ENCODE data around the gene PCED1B. TPM values are rescaled to one million over a fixed set of nuclear protein-coding genes. Genes with fewer than 3 reads are reported as not detected.

PCED1B gene
- total RNA-seq, 1 donor from 2014 or later: 0.41 TPM

DNA sequence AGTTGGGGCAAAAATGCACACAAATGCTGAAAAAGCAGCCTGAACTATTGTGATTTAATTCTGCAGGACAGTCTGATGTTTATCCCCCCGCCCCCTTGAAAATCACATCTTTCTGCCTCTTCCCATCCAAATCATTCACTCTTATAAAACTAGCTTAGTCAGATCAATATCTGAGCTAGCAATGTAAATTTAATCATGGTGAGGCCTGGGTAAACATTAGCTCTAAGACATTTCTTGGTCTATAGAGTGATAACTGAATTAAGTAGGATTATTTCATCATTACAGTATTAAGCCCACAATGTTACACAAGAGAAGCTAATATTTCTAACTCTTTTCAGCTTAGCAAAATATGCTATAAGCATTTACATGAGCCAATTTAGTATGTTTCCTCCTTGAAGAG is 9.1 kb upstream of the PCED1B start:
- no peaks in the 10 kb centered on the region for H3K36me3 Mint-ChIP-seq
- no peak overlapping the region for H3K27ac Mint-ChIP-seq
- H3K9me3 Mint-ChIP-seq: no peaks in the 10 kb centered on the region
- DNase-seq (ENCODE audit: extremely low spot score, unreplicated experiment): no peak
- no peak for TF ChIP-seq CTCF (conservative IDR thresholded peaks at IDR 0.05)
- H3K4me1 Mint-ChIP-seq (ENCODE audit: unreplicated experiment): peaks cover 31% of the 10 kb centered on the region
- no peak overlapping the region for H3K4me3 Mint-ChIP-seq
- H3K27me3 Mint-ChIP-seq: peaks cover under 1% of the 10 kb centered on the region

DNA sequence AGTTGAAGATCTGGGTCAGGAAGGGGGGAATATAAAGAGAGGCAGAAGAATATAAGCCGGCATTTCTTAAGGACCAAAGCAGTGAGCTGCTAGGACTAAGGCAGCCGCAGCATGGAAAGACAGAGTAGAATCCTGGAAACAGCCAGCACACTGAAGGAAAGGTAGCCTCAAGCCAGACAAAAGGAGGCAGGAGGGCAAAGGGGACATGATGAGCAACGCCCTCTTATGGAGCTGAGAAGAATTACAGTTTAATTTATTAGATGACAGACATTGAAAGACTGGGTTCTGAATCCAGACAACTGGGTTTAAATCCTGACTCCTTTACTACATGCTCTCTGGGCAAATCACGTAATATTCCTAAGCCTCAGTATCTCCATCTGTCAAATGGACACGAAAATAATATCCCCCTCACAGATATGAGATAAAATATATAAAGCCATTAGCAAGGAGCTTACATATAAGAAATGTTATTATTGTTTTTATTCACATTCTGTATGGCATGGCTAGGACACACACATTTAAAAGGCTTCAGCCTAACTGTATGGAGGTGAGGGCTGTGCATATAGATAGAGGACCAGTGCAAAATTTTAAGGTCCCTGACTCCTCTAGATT is 8.1 kb upstream of the PCED1B start:
- Mint-ChIP-seq H3K36me3 (peaks cover under 1% of the 10 kb centered on the region), H3K9me3 (no peaks in the 10 kb centered on the region), H3K27me3 (peaks cover 11% of the 10 kb centered on the region), H3K4me1 (ENCODE audit: unreplicated experiment) (peaks cover 31% of the 10 kb centered on the region), H3K4me3 (no peak overlapping the region), H3K27ac (no peak overlapping the region)
- no peak for DNase-seq (ENCODE audit: extremely low spot score, unreplicated experiment)
- peak; percentile 66 for TF ChIP-seq CTCF (conservative IDR thresholded peaks at IDR 0.05)

GRCh38 chr12:47073951-47074350 is 5.5 kb upstream of the PCED1B start:
- peaks cover 3% of the 10 kb centered on the region for H3K36me3 Mint-ChIP-seq
- H3K27ac Mint-ChIP-seq: no peak overlapping the region

DNA sequence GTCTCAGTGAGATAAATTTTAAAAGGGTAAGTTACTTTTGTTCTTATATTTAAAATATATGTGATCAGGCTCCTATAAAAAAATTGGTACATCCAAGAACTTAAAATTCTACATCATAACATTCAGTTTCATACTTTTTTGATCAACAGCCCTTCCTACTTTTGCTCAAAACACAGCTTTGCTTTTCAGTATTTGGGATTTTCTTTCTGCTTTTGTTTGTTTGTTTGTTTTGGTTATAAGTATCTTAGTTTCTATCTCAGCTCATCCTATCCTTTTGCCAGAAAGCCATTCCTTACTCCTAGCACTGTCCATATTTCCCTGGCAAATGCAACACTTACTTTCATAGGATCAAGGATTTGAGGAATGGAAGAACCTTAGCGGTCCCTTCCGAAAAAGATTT is 4.7 kb upstream of the PCED1B start:
- no peak for TF ChIP-seq CTCF (conservative IDR thresholded peaks at IDR 0.05)
- Mint-ChIP-seq H3K4me3 (no peak overlapping the region), H3K27ac (no peak overlapping the region), H3K9me3 (no peaks in the 10 kb centered on the region), H3K36me3 (peaks cover 3% of the 10 kb centered on the region), H3K4me1 (ENCODE audit: unreplicated experiment) (peaks cover 19% of the 10 kb centered on the region), H3K27me3 (peaks cover 41% of the 10 kb centered on the region)
- no peak for DNase-seq (ENCODE audit: extremely low spot score, unreplicated experiment)

More at GRCh38 chr12:47073951-47074350, 5.5 kb upstream of the PCED1B start:
- TF ChIP-seq CTCF (conservative IDR thresholded peaks at IDR 0.05): no peak
- peaks cover 17% of the 10 kb centered on the region for H3K4me1 Mint-ChIP-seq (ENCODE audit: unreplicated experiment)
- DNase-seq (ENCODE audit: extremely low spot score, unreplicated experiment): no peak
- no peaks in the 10 kb centered on the region for H3K9me3 Mint-ChIP-seq
- no peak overlapping the region for H3K4me3 Mint-ChIP-seq
- peaks cover 35% of the 10 kb centered on the region for H3K27me3 Mint-ChIP-seq

GRCh38 chr12:47075192-47076084 is 4.0 kb upstream of the PCED1B start:
- no peak overlapping the region for H3K27ac Mint-ChIP-seq
- peaks cover 3% of the 10 kb centered on the region for H3K36me3 Mint-ChIP-seq
- DNase-seq (ENCODE audit: extremely low spot score, unreplicated experiment): no peak
- H3K4me1 Mint-ChIP-seq (ENCODE audit: unreplicated experiment): peaks cover 15% of the 10 kb centered on the region
- no peaks in the 10 kb centered on the region for H3K9me3 Mint-ChIP-seq
- no peak overlapping the region for H3K4me3 Mint-ChIP-seq
- peaks cover 45% of the 10 kb centered on the region for H3K27me3 Mint-ChIP-seq
- no peak for TF ChIP-seq CTCF (conservative IDR thresholded peaks at IDR 0.05)
